Subcutaneous abdominal adipose tissue (tissue), 5 donors: ENCODE measurements around the gene RPRML.
"Not testable (repeated sequence)": the region's sequence is repeated elsewhere in the genome, so short reads cannot be mapped to it uniquely, and the experiment has no call there.

Source experiments
- H3K27ac ChIP-seq: one replicate; pipeline ENCODE4 v1.7.0; 2013; ENCODE audit warnings: low read depth, mild to moderate bottlenecking, inconsistent platforms, low read length, moderate library complexity
- H3K27me3 ChIP-seq, 5 donors: one replicate each; pipeline ENCODE4 v1.7.0; 2013; ENCODE audit warnings: low read length in 5 of 5, inconsistent platforms in 1 of 5; ENCODE audit not compliant: control insufficient read depth in 5 of 5, insufficient read depth in 4 of 5
- H3K36me3 ChIP-seq, 5 donors: one replicate each; pipeline ENCODE4 v1.7.0; 2013; ENCODE audit warnings: low read length in 5 of 5; ENCODE audit not compliant: control insufficient read depth in 5 of 5, insufficient read depth in 5 of 5
- H3K4me1 ChIP-seq, 5 donors: one replicate each; pipeline ENCODE4 v1.7.0; 2013; ENCODE audit warnings: low read length in 5 of 5, mild to moderate bottlenecking in 3 of 5, moderate library complexity in 1 of 5; ENCODE audit not compliant: control insufficient read depth in 5 of 5, insufficient read depth in 5 of 5
- H3K4me3 ChIP-seq, 5 donors: one replicate each; pipeline ENCODE4 v1.7.0; 2013; ENCODE audit warnings: low read length in 5 of 5, low read depth in 1 of 5
- H3K9ac ChIP-seq, 5 donors: one replicate each; pipeline ENCODE4 v1.7.0; 2013; ENCODE audit warnings: low read length in 5 of 5, mild to moderate bottlenecking in 4 of 5, moderate library complexity in 3 of 5
- H3K9me3 ChIP-seq, 5 donors: one replicate each; pipeline ENCODE4 v1.7.0; 2013; ENCODE audit warnings: low read length in 5 of 5; ENCODE audit not compliant: control insufficient read depth in 5 of 5
- donor health status: healthy.
- donor health status: healthy.
- donor health status: healthy.
- donor health status: healthy.
- donor health status: healthy.

Gene RPRML

DNA sequence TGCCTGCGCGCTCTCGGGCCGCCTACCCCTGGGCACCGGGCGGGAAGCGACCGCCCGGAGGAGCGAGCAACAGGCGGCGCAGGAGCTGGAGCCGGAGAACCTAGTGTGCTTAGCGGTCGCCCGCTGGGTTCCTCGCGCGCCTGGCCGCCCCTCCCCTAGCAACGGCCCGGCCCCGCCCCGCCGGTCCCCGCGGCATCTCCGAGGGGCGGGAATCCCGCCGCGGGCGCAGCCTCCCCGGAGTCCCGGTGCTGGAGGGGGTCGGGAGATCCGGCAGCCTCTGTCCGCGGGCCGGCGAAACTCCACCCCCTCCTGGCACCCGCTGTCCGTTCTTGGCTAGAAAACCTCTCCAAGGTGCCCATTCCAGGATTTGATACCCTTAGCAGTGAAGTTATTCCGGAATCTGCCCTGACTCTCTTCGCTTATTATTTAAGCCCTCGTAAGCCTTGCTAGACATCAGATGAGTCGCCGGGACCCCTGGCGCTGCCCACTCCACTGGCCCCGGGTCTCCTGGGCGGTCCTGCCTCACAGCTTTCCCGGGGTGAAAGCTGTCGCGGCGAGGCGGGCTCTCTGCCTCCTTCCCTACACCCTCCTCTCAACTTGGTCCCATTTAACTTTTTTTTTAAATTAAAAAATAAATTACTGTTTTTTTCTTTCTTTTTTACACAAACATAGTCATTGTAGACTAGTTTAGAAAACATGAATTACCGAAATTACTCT, at the start of gene RPRML:
TSS of gene RPRML (minus strand) at position 107 of the 717 bp plus-strand sequence. CDS start 246 bp downstream, outside the sequence.
- peaks cover 0 to 4% (median 0%) of the 10 kb centered on the region in 5 donors for H3K9me3 ChIP-seq
- no peaks in the 10 kb centered on the region for H3K36me3 ChIP-seq
- H3K27me3 ChIP-seq, result peaks cover 20 to 41% (median 34%) of the 10 kb centered on the region in 5 donors
- peak within 1 kb of the TSS in 4 of 5 donors; percentile 61 to 79 (median 68) for H3K4me3 ChIP-seq
- peak within 1 kb of the TSS in 1 of 5 donors; percentile 20 for H3K9ac ChIP-seq
- peaks cover 0 to 19% (median 19%) of the 10 kb centered on the region in 5 donors for H3K4me1 ChIP-seq
- H3K27ac ChIP-seq, result no peak within 1 kb of the TSS

GRCh38 chr17:47016966-47017365, 37.9 kb upstream of the RPRML start:
- not testable (repeated sequence) for H3K9ac ChIP-seq, H3K27ac ChIP-seq, H3K36me3 ChIP-seq, H3K4me1 ChIP-seq, H3K27me3 ChIP-seq, H3K9me3 ChIP-seq, H3K4me3 ChIP-seq

DNA sequence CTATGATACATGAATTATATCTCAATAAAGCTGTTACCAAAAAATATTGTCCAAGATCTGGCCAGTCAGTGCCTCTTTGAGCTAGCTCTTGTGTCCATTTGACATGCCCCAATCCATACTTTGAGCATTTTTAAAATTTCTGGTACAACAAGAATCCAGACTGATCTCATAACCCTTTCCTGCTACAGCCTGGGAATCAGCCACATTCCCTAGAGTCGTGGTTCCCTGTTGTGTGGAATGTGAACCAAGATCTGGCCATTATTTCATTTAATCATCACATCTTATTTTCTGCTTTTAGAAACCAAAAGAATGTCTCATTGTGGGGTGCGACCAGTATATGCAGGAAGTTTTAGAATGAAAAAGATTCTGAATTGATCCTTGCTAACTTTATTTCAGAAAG, 34.3 kb upstream of the RPRML start:
- Histone ChIP-seq H3K4me3 (no peak overlapping the region), H3K9me3 (no peaks in the 10 kb centered on the region), H3K36me3 (peaks cover 0 to 5% (median 0%) of the 10 kb centered on the region in 5 donors), H3K4me1 (no peaks in the 10 kb centered on the region), H3K9ac (no peak overlapping the region), H3K27ac (no peak overlapping the region), H3K27me3 (no peaks in the 10 kb centered on the region)

DNA sequence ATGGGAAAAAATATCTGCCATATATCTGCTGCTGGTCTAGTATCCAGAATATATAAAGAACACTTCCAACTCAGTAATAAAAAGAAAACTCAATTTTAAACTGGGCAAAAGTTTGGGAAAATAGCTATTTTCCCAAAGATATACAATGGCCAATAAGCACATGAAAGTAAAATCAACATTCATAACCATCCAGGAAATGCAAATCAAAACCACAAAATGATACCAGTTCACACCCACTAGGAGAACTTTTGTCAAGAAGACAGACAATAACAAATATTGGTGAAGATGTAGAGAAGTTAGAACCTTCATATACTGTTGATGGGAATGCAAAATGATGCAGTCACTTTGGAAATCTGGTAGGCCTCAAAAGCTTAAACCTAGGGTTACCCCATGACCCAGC, 33.4 kb upstream of the RPRML start:
- Histone ChIP-seq H3K4me3 (no peak overlapping the region), H3K27ac (no peak overlapping the region), H3K9me3 (no peaks in the 10 kb centered on the region), H3K27me3 (no peaks in the 10 kb centered on the region), H3K36me3 (peaks cover 0 to 5% (median 0%) of the 10 kb centered on the region in 5 donors), H3K9ac (no peak overlapping the region), H3K4me1 (no peaks in the 10 kb centered on the region)

GRCh38 chr17:47009759-47010594, 30.9 kb upstream of the RPRML start:
- H3K4me1 ChIP-seq, result peaks cover 0 to 8% (median 0%) of the 10 kb centered on the region in 5 donors
- H3K4me3 ChIP-seq, result no peak overlapping the region
- H3K9me3 ChIP-seq, result no peaks in the 10 kb centered on the region
- no peak overlapping the region for H3K9ac ChIP-seq
- no peaks in the 10 kb centered on the region for H3K27me3 ChIP-seq
- H3K36me3 ChIP-seq, result peaks cover 0 to 5% (median 0%) of the 10 kb centered on the region in 5 donors
- H3K27ac ChIP-seq, result no peak overlapping the region

GRCh38 chr17:47004906-47005305, 25.9 kb upstream of the RPRML start:
- Histone ChIP-seq H3K27ac (no peak overlapping the region), H3K9ac (peak overlapping the region in 1 of 5 donors; percentile 56), H3K27me3 (no peaks in the 10 kb centered on the region), H3K36me3 (no peaks in the 10 kb centered on the region), H3K9me3 (no peaks in the 10 kb centered on the region), H3K4me3 (no peak overlapping the region), H3K4me1 (peaks cover 0 to 11% (median 0%) of the 10 kb centered on the region in 5 donors)

- H3K27ac ChIP-seq, H3K9me3 ChIP-seq, H3K9ac ChIP-seq, H3K36me3 ChIP-seq, H3K4me3 ChIP-seq, H3K27me3 ChIP-seq: not testable (repeated sequence)
- peaks cover 0 to 11% (median 0%) of the 10 kb centered on the region in 5 donors for H3K4me1 ChIP-seq
These were observed 24.8 kb upstream of the RPRML start for GRCh38 chr17:47003864-47004263.

DNA sequence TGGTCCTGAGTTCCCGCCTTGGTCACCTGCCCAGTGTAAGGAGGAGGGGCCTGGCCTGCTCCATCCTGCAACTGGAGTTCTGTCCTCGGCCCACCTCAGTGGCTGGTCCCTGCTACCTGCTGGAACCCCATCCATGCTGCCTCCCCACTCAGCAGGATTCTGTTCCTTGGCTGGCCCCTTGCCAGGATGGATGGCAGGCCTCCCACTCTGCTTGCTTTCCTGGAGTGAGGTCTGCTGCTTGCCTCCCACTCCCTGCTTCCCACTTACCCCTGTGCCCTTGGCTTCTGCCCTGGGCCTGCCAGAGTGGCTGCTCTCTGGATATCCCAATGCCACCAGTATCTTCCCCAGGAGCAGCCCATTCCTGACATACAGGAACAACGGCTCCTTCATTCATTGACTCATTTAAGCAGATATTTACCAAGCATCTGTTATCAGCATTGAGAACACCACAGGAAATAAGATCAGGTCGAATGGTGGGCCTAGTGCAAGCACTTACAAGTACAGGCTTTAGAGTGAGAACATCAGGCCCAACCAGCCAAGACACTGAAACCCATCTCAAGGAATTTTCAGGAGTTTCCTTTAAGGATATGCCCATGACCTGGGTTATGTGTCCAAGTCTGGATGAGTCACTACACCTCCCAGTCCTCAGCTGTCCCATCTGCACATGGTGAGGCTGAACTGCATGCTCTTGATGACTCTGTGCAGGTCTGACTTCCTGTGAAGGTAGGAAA, 17.0 kb upstream of the RPRML start:
- no peaks in the 10 kb centered on the region for H3K36me3 ChIP-seq
- no peaks in the 10 kb centered on the region for H3K27me3 ChIP-seq
- H3K27ac ChIP-seq, result no peak overlapping the region
- peaks cover 0 to 2% (median 0%) of the 10 kb centered on the region in 5 donors for H3K4me1 ChIP-seq
- H3K4me3 ChIP-seq, result no peak overlapping the region
- no peak overlapping the region for H3K9ac ChIP-seq
- H3K9me3 ChIP-seq, result no peaks in the 10 kb centered on the region

DNA sequence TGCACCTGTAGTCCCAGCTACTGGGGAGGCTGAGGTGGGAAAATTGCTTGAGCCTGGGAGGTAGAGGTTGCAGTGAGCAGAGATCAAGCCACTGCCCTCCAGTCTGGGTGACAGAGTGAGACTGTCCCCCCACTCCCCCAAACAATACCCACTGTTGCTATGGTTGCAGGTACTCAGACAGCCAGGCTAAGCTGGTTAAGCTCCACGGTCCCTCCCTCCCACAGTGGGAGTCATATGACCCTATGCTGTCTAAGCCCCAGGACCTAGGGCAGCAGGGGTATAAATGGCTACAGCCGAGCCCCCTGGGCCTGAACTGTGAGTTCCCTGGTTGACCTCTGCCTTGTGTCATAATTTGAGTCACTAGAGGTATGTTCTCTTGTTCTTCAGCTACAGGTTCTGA, 15.9 kb upstream of the RPRML start:
- Histone ChIP-seq H3K9ac (no peak overlapping the region), H3K4me1 (no peaks in the 10 kb centered on the region), H3K27ac (no peak overlapping the region), H3K36me3 (no peaks in the 10 kb centered on the region), H3K4me3 (no peak overlapping the region), H3K27me3 (no peaks in the 10 kb centered on the region), H3K9me3 (no peaks in the 10 kb centered on the region)
